Measurements from ENCODE around the gene DDX49.
"Not testable (repeated sequence)": the region's sequence is repeated elsewhere in the genome, so short reads cannot be mapped to it uniquely, and the experiment has no call there.

The DDX49 gene

DNA sequence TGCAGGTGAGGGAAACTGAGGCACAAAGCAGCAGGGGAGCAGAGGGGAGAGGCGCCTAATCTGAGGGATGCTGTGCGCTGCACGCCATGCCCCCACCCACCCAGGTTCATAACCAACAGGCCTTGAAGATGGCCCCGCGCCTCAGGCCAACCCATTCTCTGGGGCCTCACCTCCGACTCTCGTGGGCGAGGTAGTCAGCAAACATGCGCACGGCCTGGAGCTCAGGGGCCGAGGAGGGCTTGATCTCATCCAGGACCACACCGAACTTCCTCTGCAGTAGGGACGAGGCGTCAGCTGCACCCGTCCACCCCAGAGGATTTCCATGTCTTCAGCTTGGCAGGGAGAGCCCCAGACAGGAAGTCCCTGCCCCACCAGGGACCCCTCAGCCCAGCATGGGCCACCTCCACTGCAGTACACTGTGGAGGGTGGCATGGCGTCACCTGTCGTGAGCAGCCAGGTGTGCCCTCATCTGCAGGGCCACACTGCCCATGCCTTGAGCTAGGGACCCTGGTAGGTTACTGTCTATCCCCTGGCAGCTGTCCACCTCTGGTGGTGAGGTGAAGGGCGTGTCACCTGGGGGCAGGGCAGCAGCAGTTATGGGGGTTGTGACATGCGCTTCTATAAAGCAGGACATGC lies 8.6 kb upstream of the DDX49 start:
- no peak for DNase-seq (ENCODE audit: low spot score)

DNA sequence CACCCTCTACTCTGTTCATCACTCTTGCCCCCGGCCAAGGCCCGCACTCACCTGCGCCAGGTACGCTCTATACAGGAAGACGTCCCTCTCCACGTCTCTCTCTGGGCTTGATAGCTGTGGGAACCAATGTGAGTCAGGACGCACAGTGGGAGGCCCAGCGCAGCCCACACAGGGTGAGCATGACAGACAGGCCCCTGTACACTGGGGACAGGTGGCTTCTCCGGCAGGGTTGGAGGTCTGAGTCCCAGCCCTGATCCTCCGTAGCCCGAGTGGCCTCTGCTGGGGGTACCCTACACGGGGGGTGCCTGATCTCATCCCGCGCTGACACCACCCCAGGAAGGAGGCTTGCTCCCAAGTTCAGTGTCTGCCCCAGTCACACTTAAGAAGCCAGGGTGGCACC lies 6.6 kb upstream of the DDX49 start:
- no peak for DNase-seq (ENCODE audit: low spot score)

DNA sequence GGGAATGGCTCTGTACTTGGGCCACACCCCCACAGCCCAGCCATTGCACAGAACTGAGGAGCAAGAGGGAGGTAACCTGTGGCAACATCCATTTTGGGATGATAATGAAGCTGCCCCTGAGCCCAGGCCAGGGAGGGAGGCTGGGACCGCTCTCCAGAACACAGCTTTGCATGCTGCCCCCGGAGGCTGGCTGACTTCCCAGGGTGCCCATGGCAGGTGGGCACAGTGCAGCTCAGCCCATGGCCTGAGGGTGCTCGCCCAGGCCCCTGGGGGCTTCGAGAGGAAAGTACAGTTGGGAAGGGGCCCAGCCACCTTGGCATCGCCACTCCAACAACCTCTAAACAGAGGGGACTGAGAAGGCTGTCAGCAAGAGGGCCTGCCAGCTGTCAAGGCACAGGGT lies 6.0 kb upstream of the DDX49 start:
- DNase-seq (ENCODE audit: low spot score) = no peak

DNA sequence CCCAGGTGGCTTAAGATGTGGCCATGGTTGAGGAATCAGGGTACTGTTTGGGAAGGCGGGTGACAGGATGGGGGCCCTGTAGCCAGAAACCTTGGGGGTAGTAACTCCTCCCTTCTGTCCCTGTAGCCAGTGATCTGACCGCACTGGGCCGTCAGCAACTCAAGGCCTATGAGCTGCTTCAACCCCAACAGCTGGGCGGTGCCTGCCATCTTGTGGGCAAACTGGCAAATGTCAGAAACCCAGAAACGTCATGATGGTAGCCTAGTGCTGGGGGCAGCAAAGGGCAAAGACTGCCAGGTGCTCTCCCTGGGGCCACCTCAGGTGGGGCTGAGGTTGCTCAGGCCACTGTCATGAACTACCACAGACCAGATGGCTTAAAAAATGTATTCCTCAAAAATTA lies 3.9 kb upstream of the DDX49 start:
- DNase-seq (ENCODE audit: low spot score) = no peak

DNA sequence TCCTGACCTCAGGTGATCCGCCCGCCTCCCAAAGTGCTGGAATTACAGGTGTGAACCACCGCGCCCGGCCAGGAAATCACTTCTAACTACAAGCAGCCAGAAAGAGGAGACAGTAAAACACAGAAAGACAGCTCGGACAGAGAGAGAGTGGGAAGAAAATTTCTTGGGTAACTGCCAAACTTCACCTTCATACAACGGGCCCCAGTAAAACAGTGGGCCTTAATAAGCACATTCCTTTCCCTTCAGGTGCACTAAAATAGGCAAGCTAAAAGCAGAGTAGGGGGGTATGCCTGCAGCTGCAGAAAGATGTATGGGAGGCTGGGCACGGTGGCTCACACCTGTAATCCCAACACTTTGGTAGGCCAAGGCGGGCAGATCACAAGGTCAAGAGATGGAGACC lies 1.9 kb upstream of the DDX49 start:
- not testable (repeated sequence) for DNase-seq (ENCODE audit: low spot score)

DNA sequence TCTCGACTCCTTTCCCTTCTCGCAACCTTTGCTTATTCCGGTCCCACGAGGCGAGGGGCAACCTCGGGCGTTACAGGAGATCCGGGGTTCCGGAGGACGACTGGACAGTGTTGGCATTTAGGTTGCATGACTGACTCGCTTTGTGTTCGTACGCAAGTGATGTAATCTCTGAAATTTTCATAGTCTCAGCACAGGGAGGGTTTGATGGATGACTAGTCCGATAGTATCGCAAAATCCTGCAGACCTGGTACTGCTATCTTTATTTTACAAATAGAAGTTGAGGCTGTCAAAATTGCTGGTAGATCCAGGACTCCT lies 342 bp downstream of the DDX49 start:
- no peak for DNase-seq (ENCODE audit: low spot score)

DNA sequence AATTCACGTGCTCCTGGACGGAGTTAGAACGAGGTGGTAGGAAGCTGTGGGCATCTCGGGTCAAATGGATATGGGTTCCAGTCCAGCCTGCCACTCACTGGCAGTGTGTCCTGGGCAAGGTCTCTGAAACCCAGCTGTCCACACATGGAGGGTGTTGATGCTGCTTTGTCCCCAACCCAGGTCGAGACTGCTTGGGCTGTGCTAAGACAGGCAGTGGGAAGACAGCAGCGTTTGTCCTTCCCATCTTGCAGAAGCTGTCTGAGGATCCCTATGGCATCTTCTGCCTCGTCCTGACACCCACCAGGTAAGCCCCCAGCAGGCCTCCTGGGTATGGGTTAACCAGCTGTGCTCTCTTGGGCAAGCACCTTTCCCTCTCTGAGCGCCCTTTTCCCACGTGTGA lies 885 bp downstream of the DDX49 start:
- no peak for DNase-seq (ENCODE audit: low spot score)

DNA sequence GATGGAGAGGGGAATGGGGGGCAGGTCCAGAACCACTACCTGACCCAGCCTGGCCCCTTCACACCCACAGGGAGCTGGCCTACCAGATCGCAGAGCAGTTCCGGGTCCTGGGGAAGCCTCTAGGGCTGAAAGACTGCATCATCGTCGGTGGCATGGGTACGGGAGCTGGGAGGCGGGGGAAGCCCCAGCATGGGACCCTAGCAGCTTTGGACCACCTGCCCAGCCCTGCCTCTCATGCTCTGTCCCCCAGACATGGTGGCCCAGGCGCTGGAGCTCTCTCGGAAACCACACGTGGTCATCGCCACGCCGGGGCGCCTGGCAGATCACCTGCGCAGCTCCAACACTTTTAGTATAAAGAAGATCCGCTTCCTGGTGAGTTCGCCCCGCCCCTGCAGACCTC lies 2.1 kb downstream of the DDX49 start:
- DNase-seq (ENCODE audit: low spot score) = no peak

DNA sequence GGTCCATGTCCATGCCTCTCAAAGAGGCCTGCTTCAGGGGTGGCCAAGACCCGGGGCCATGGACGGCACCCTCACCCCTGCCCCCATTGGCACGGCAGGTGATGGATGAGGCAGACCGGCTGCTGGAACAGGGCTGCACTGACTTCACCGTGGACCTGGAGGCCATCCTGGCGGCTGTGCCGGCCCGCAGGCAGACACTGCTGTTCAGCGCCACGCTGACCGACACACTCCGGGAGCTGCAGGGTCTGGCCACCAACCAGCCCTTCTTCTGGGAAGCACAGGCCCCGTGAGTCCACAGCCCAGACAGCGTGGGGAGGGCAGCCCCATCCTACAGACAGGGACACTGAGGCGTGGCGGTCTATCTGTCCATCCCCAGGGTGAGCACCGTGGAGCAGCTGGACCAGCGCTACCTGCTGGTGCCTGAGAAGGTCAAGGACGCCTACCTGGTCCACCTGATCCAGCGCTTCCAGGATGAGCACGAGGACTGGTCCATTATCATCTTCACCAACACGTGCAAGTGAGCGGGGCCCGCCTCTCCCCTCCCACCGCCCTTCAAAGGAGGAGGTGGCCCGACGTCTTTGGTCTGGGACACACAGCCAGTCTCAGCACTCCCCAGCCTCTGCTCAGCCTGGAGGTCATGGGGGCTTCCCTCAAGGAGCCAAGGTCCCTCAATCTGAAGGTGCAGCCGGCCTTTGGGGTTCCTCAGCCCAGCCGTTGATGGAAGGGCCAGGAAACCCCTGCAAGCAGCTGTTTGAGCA lies 2.9 kb downstream of the DDX49 start:
- DNase-seq (ENCODE audit: low spot score) = no peak

DNA sequence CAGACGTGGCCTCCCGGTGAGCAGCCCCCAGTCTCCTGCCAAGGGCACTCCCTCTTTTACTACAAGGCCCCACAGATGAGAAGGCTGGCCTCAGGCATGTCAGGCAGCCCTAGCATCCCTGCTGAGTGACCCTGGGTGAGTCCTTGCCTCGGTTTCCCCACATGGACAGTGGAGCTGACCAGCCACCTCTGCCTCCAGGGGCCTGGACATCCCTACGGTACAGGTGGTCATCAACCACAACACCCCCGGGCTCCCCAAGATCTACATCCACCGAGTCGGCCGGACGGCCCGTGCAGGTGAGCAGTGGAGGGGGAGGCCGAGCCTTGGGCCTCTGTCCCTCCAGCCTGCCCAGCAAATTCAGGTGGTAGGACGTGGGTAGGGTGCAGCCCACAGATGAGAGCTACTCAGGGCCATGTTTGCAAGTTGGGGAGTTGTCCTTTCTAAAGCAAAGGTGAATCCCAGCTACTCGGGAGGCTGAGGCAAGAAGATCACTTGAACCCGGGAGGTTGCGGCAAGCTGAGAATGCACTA lies 5.2 kb downstream of the DDX49 start:
- DNase-seq (ENCODE audit: low spot score) = no peak

DNA sequence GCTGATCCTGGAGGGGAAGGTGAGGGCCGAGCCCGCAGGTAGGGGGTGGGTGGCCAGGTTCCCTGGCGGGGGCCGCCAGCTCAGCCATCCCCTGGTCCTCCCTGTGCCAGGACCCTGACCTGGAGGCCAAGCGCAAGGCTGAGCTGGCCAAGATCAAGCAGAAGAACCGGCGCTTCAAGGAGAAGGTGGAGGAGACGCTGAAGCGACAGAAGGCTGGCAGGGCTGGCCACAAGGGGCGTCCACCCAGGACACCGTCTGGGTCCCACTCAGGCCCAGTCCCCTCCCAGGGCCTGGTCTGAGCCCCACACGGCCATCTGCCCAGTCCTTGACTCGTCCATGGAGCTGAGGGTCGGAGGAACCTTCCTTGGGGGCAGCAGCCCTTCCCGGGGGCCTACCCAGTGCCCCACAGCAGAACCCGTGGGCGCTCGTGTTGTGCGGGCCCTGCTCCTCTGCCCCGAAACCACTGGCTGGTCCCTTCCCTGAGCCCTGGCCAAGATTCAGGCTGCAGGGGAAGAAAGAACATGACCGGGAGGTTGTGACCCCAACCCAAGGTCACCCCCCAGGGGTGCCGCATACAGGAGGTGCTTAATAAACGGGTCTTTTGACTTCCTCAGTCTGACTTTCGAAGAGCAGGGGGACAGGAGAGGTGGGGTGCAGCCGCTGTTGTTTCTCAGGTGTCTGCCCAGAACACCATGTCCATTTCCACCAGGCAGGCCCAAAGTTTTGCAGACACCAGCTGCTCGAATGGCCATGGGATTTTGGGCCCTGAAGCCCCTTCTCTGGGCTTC lies 8.7 kb downstream of the DDX49 start:
- no peak for DNase-seq (ENCODE audit: low spot score)

DNA sequence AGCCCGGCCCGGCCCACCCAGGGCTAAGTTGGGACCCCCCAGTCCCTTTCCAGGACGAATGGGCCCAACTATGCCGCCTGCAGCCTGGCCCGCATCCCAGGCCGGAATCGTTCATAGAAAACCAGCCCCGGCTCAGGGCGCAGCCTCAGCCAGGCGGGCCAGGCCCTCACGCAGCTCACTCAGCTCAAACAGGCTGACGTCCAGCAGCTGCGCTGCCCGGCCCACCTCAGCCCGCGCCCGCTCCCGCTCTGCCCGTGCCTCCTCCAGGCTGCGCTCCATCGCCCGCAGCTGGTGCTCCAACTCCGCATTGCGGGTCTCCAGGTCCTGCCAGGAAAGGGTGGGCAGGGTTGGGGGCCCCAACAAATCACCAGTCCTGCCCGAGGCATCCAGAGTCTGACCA lies 9.8 kb downstream of the DDX49 start:
- no peak for DNase-seq (ENCODE audit: low spot score)

DNA sequence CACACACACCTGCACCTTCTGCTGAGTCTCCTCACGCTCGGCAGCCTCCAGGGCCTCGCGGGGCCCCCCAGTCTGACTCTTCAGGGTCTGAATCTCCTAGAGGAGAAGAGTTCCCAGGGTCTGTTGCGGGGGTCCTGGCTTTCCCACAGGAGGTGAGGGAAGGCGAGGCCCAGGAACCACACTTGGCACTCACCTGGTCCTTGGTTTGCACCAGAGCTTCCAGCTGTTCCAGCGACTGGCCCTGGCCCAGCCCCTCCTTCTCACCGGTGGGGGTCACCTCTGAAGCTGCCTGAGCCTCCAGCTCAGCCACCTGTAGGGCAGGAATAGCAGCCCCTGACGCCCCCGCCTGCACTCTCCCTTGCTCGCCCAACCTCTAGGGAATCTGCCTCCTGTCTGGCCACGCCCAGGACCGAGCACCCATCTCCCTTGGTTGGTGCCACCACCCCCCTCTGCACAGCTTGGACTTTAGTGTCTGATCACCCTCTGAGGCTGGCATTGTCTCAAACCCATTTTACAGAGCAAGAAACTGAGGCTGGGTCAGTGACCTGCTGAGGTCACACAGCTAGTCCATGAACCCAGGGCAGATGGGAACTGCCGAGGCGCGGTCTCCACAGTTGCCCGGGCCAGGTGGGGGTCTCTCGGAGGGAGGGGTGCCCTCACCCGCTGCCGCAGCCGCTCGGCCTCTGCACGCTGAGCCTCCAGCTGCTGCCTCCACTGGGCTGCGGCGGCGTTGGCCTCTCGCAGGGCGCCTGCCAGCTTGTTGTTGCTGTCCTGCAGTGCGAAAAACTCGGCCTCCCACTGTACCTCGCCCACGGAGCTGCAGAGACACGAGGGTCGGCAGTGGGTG lies 12.0 kb downstream of the DDX49 start:
- no peak for DNase-seq (ENCODE audit: low spot score)

DNA sequence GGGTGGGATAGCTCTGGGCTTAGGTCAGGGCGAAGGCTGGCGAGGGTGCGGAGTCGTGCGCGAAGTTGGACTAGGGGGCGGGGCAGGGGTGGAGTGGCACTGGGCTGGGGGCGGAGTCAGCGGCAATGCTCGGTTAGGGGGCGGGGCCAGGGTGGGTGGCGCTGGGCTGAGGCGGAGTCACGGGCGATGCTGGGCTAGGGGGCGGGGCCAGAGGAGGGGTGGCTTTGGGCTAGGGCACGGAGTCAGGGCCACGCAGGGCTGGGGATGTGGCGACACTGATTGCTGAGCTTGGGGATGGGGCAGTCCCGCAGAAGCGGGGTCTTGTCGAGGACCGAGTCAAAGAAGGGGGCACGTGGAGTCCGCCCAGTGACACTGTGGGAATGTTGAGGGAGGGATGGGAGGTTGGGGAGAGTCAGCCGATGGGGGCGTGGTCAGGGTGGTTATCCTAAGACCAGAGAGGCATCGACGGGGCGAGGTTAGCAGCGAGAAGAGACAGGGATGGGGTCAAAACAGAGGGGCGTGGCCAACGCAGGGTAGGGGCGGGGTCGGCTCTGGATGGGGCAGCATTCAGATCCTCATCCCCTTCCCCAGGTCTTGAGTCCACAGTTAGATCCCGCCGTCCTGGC lies 12.8 kb downstream of the DDX49 start:
- peak; percentile 76 for DNase-seq (ENCODE audit: low spot score)

DNA sequence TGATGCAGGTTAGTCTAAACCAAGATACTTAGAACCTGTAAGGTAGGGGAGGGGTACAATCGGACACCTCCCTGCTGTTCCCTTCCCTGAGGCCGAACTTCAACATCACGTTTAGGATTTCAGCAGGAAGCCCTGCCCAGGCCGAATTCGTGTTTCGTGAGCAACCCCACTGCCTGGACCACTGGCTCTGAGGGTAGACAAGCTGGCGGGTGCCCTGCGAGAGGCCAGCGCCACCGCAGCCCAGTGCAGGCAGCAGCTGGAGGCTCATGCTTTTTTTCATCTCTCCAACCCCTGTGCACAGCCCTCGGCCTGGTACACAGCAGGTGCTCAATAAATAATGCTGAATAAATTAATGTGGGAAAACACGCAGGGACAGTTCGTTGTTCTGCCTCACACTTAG lies 13.8 kb downstream of the DDX49 start:
- no peak for DNase-seq (ENCODE audit: low spot score)

DNA sequence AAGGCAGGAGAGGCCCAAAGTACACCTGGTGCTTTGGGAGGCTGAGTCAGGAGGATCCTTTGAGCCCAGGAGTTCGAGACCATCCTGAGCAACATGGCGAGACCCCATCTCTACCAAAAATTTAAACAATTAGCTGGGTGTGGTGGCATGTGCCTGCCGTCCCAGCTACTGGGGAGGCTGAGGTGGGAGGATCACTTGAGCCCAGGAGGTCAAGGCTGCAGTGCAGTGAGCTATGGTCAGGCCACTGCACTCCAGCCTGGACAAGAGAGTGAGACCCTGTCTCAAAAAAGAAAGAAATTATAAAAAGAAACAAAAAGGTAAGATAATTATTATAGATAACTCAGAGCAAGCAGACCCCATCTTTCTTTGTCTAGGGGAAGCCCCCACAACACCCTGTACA lies 19.6 kb downstream of the DDX49 start:
- no peak for DNase-seq (ENCODE audit: low spot score)

DNA sequence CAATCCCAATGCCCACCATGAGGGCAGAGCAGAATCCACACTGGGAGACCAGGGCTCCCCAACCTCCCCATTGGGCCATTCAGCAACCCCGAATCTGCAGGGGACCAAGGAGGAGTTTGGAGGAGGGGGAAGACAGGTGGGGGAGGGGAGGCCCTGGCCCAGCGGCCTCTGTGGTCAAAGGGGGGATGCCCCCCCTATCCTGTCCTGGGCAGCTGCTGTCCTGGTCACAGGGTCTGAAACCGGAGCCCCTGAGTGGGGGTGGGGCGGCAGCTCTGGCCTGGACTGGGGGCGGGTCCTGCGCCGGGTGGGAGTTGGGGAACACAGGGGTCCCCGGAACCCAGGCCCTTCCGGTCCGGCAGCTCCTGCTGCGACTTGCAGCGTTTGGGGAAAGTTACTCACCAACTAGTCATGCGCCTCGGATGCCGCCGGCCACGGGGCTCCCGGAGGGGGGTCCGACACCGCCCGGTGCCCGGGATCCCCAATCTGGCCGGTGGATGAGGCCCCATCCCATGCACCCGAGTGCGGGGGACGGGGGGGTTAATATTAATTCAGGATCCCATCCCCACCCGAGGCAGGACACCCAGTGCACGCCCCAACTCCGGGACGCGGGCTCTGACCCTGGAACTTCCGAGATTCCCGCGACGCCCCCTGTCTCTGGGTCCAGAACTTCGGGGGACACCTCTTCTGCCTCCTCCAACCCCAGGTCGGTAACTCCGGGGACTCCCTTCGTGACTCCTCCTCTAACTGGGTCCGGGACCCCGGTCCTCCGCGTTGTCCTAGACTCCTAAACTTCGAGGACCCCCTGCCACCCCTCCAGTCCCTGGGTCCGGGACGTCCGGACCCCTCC lies 20.6 kb downstream of the DDX49 start:
- DNase-seq (ENCODE audit: low spot score) = no peak

DNA sequence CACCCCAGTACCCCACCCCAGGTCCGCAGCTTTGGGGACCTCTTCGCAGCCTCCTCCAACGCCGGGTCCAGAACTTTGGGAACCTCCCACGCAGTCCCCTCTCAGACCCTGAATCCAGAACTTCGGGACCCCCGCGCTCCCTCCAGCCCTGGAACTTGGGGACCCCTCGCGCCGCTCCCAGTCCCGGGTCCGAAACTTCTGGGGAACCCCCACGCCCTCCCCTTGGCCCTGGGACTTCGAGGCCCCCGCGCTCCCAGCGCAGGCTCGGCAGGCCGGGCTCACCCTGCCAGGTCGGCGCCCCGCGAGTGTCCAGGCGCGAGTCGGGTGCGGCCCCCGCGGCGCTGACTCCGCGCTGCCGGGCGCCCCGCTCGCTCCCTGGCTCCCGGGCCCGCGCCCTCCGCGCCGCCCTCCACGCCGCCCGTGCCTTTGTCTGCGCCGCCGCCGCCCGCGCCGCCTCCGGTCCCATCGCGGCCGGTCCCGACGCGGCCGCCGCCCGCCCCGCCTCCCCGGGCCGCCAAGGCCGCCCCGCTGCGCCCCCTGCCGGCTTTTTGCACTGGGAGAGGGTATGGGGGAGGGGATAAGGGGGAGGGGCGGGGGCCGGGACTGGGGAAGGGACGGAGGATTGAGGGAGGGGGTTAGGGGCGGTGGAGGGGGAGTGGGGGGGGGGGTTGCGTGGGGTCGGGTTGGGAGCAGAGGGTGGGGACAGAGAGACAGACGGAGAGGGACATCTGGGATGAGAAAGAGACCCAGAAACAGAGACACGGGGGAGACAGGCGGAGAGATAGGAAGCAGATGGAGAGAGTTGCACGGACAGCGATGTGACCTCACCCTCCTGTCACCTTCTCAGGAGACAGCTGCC lies 21.5 kb downstream of the DDX49 start, which contains the start of gene HOMER3:
HOMER3 (minus strand) TSS at position 449 of the 859 bp plus-strand sequence. CDS start 2,235 bp downstream, outside the sequence.
- DNase-seq (ENCODE audit: low spot score) = peak; percentile 69

DNA sequence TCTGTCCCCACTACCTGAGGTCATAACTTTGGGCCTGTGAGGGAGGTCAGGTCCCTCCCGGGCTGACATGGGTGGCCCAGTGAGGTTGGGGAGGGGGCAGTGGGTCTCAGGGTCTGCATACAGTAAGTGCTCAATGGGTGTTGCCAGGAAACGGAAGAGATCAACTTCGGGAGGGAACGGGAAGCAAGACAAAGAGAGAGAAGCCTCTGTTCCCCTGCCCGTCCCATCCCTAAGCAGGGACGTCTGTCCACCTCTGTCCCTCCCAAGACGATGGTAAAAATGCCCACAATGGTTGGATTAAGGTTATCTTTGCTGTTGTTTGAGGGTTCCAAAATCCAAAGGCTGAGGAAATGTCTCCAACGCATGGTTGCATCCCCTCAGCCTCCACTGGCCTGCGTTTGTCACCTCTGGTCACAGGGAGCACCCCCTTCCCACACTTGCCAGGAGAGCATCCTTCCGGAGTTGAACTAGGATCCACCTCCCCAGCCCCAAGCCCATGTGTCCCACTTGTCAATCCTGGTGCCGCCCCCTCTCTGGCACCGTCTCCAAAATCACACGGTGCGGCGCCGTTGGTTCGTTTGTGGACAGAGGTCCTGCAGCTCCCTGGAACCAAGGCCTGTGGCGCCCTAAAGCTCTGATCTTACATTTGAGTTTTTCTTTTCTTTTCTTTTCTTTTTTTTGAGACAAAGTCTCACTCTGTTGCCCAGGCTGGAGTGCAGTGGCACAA lies 22.3 kb downstream of the DDX49 start:
- DNase-seq (ENCODE audit: low spot score) = no peak

All from CD4-positive, alpha-beta T cell treated with Interleukin-6 at 100 ng/mL for 8 hours (primary cell).